Measurements from ENCODE around the gene RWDD3. TPM values are rescaled to one million over a fixed set of nuclear protein-coding genes. Genes with fewer than 3 reads are reported as not detected.

RWDD3 gene
- 10 to 100 TPM in 4 of 6 donors, 1 to 10 TPM in 2; 4.1 to 18.9 (median 10.4) TPM for total RNA-seq

- DNase-seq (peak; percentile 95 to 99), ATAC-seq (ENCODE audit: low FRiP score in 2 of 2) (peak; percentile 98 to 99)
- H3K36me3 ChIP-seq = no peaks in the 10 kb centered on the region
- peak within 1 kb of the TSS; percentile 49 to 92 (median 76) for H3K4me3 ChIP-seq
- H3K4me1 ChIP-seq = peaks cover 8 to 33% (median 13%) of the 10 kb centered on the region in 4 donors
- H3K27ac ChIP-seq = peak within 1 kb of the TSS; percentile 76 to 90 (median 90)
- WGBS, 2 donors = 1 to 3% methylated on average over 16 to 18 of the region's 71 CpGs
- no peaks in the 10 kb centered on the region for H3K27me3 ChIP-seq
- no peaks in the 10 kb centered on the region for H3K9me3 ChIP-seq
- peak; percentile 67 to 75 for TF ChIP-seq POLR2AphosphoS5 (IDR thresholded peaks at IDR 0.05)
- TF ChIP-seq EP300 (IDR thresholded peaks at IDR 0.05) = no peak
- peak in 3 of 4 donors; percentile 21 to 82 (median 25) for TF ChIP-seq POLR2A (IDR thresholded peaks at IDR 0.05)
- peak; percentile 90 to 99 (median 98) for TF ChIP-seq CTCF (IDR thresholded peaks at IDR 0.05)
Measured at GRCh38 chr1:95233737-95234500, at the start of gene RWDD3. RWDD3 (plus strand) TSS chr1:95234210; CDS start chr1:95234231, 21 bp downstream.

GRCh38 chr1:95186149-95186548, 47.9 kb upstream of the RWDD3 start:
- no peak overlapping the region for H3K27ac ChIP-seq
- DNase-seq (no peak), ATAC-seq (ENCODE audit: low FRiP score in 2 of 2) (no peak)
- H3K4me3 ChIP-seq = no peak overlapping the region
- H3K4me1 ChIP-seq = no peaks in the 10 kb centered on the region
- 88% methylated on average over 4 of the region's 4 CpGs for WGBS, 2 donors
- no peaks in the 10 kb centered on the region for H3K36me3 ChIP-seq
- no peaks in the 10 kb centered on the region for H3K27me3 ChIP-seq
- no peaks in the 10 kb centered on the region for H3K9me3 ChIP-seq
- TF ChIP-seq CTCF (IDR thresholded peaks at IDR 0.05) = no peak
- no peak for TF ChIP-seq EP300 (IDR thresholded peaks at IDR 0.05)
- no peak for TF ChIP-seq POLR2A (IDR thresholded peaks at IDR 0.05)
- no peak for TF ChIP-seq POLR2AphosphoS5 (IDR thresholded peaks at IDR 0.05)

- WGBS, 2 donors = 86 to 91% methylated on average over 1 of the region's 1 CpG
- no peak for ATAC-seq (ENCODE audit: low FRiP score in 2 of 2)
- H3K9me3 ChIP-seq = no peaks in the 10 kb centered on the region
- no peak for TF ChIP-seq EP300 (IDR thresholded peaks at IDR 0.05)
- TF ChIP-seq CTCF (IDR thresholded peaks at IDR 0.05) = no peak
- no peak for TF ChIP-seq POLR2A (IDR thresholded peaks at IDR 0.05)
- TF ChIP-seq POLR2AphosphoS5 (IDR thresholded peaks at IDR 0.05) = no peak
- no peak overlapping the region for H3K27ac ChIP-seq
- no peak overlapping the region for H3K4me3 ChIP-seq
- H3K27me3 ChIP-seq = no peaks in the 10 kb centered on the region
- no peaks in the 10 kb centered on the region for H3K36me3 ChIP-seq
- peaks cover 0 to 8% (median 0%) of the 10 kb centered on the region in 4 donors for H3K4me1 ChIP-seq
- DNase-seq = no peak
Measured at GRCh38 chr1:95193591-95193990, 40.4 kb upstream of the RWDD3 start.

- ATAC-seq (ENCODE audit: low FRiP score in 2 of 2) (no peak), DNase-seq (no peak)
- Histone ChIP-seq H3K27me3 (no peaks in the 10 kb centered on the region), H3K36me3 (no peaks in the 10 kb centered on the region), H3K4me3 (no peak overlapping the region), H3K27ac (no peak overlapping the region), H3K9me3 (no peaks in the 10 kb centered on the region), H3K4me1 (peaks cover 0 to 8% (median 0%) of the 10 kb centered on the region in 4 donors)
- TF ChIP-seq CTCF (IDR thresholded peaks at IDR 0.05) (no peak), EP300 (IDR thresholded peaks at IDR 0.05) (no peak), POLR2AphosphoS5 (IDR thresholded peaks at IDR 0.05) (no peak), POLR2A (IDR thresholded peaks at IDR 0.05) (no peak)
- 58 to 65% methylated on average over 3 of the region's 3 CpGs for WGBS, 2 donors
Measured at GRCh38 chr1:95195046-95195445, 39.0 kb upstream of the RWDD3 start.
